MM.1S (cell line): ENCODE data around the gene ZCCHC24.

Experiments
- DNase-seq: peaks from one replicate; pipeline ENCODE4 v3.0.0-alpha.2; 2015
- H2AFZ ChIP-seq: fragments of 300-600 bp; sonication (generic); 2 replicates; pipeline ENCODE4 v1.6.0; 2016; ENCODE audit warnings: antibody characterized with exemption, low read length
- H3F3A ChIP-seq: fragments of 300-600 bp; sonication (generic); 2 replicates; pipeline ENCODE4 v1.6.1; 2016; ENCODE audit warnings: mild to moderate bottlenecking, antibody characterized with exemption, low read length, moderate library complexity, mixed read lengths; ENCODE audit not compliant: insufficient read depth
- H3K27ac ChIP-seq: fragments of 300-600 bp; sonication (generic); 2 replicates; pipeline ENCODE4 v1.5.1; 2016; ENCODE audit warnings: mild to moderate bottlenecking, low read length
- H3K27me3 ChIP-seq: fragments of 300-600 bp; sonication (generic); replicated peaks from 2 replicates; pipeline ENCODE4 v1.6.0; 2016; ENCODE audit warnings: low read length; ENCODE audit not compliant: insufficient read depth
- H3K36me3 ChIP-seq: fragments of 300-600 bp; sonication (generic); replicated peaks from 2 replicates; pipeline ENCODE4 v1.6.1; 2016; ENCODE audit warnings: mild to moderate bottlenecking, low read length, mixed read lengths; ENCODE audit not compliant: insufficient read depth
- H3K4me1 ChIP-seq: fragments of 300-600 bp; sonication (generic); 2 replicates; pipeline ENCODE4 v1.6.1; 2016; ENCODE audit warnings: low read length, mixed read lengths
- H3K4me2 ChIP-seq: fragments of 300-600 bp; sonication (generic); 2 replicates; pipeline ENCODE4 v1.6.0; 2016; ENCODE audit warnings: low read depth, low read length
- H3K4me3 ChIP-seq: fragments of 300-600 bp; sonication (generic); 2 replicates; pipeline ENCODE4 v1.5.1; 2016; ENCODE audit warnings: low read length, mixed read lengths
- H3K79me2 ChIP-seq: fragments of 300-600 bp; sonication (generic); 2 replicates; pipeline ENCODE4 v1.6.1; 2016; ENCODE audit warnings: mixed run types, low read length, mixed read lengths
- H3K9ac ChIP-seq: fragments of 300-600 bp; sonication (generic); 2 replicates; pipeline ENCODE4 v1.6.1; 2016; ENCODE audit warnings: low read length, mixed read lengths
- H3K9me2 ChIP-seq: fragments of 300-600 bp; sonication (generic); replicated peaks from 2 replicates; pipeline ENCODE4 v1.6.1; 2016; ENCODE audit warnings: mild to moderate bottlenecking, low read length, mixed read lengths; ENCODE audit not compliant: insufficient read depth
- H3K9me3 ChIP-seq: fragments of 300-600 bp; sonication (generic); replicated peaks from 2 replicates; pipeline ENCODE4 v1.6.1; 2016; ENCODE audit warnings: mild to moderate bottlenecking, low read length, mixed read lengths; ENCODE audit not compliant: insufficient read depth
- H4K20me1 ChIP-seq: fragments of 300-600 bp; sonication (generic); 2 replicates; pipeline ENCODE4 v1.6.1; 2016; ENCODE audit warnings: mild to moderate bottlenecking, low read length, moderate library complexity, mixed read lengths; ENCODE audit not compliant: insufficient read depth
- CTCF ChIP-seq: fragments of 300-600 bp; sonication (generic); IDR thresholded peaks from 2 replicates; pipeline ENCODE4 v1.5.1; 2016; ENCODE audit warnings: antibody characterized with exemption, low read length, mixed read lengths
- EZH2 ChIP-seq: fragments of 300-600 bp; sonication (generic); optimal IDR thresholded peaks from 2 replicates; pipeline ENCODE3; 2017; ENCODE audit warnings: low read depth, mild to moderate bottlenecking, antibody characterized with exemption, low read length, mixed read lengths
- EZH2phosphoT487 ChIP-seq: fragments of 300-600 bp; sonication (generic); IDR thresholded peaks from 2 replicates; pipeline ENCODE4 v1.6.1; 2018; ENCODE audit warnings: antibody characterized with exemption, low read length

ZCCHC24 gene

GRCh38 chr10:79404231-79404609 is 41.2 kb downstream of the ZCCHC24 start:
- Histone ChIP-seq H3K27me3 (no peaks in the 10 kb centered on the region), H3K79me2 (no peaks in the 10 kb centered on the region), H3K4me3 (no peak overlapping the region), H3K4me1 (peaks cover 10% of the 10 kb centered on the region), H3K36me3 (no peaks in the 10 kb centered on the region), H3K9ac (no peak overlapping the region), H3K9me3 (no peaks in the 10 kb centered on the region), H3K4me2 (no peak overlapping the region), H4K20me1 (no peaks in the 10 kb centered on the region), H3K27ac (no peak overlapping the region), H3K9me2 (no peaks in the 10 kb centered on the region), H3F3A (no peaks in the 10 kb centered on the region), H2AFZ (no peak overlapping the region)
- no peak for DNase-seq
- TF ChIP-seq EZH2, result no peak
- TF ChIP-seq CTCF, result no peak

- Histone ChIP-seq H3K9me2 (no peaks in the 10 kb centered on the region), H4K20me1 (no peaks in the 10 kb centered on the region), H3F3A (no peaks in the 10 kb centered on the region), H3K27me3 (no peaks in the 10 kb centered on the region), H3K36me3 (no peaks in the 10 kb centered on the region), H3K4me2 (no peak overlapping the region), H3K9ac (no peak overlapping the region), H3K9me3 (no peaks in the 10 kb centered on the region), H3K4me1 (peaks cover 10% of the 10 kb centered on the region), H3K4me3 (no peak overlapping the region), H3K27ac (no peak overlapping the region), H3K79me2 (no peaks in the 10 kb centered on the region), H2AFZ (no peak overlapping the region)
- no peak for TF ChIP-seq CTCF
- DNase-seq, result no peak
Measured at GRCh38 chr10:79403441-79404230, 41.8 kb downstream of the ZCCHC24 start.

GRCh38 chr10:79402951-79403350 is 42.5 kb downstream of the ZCCHC24 start:
- Histone ChIP-seq H4K20me1 (no peaks in the 10 kb centered on the region), H3K4me3 (no peak overlapping the region)

More at GRCh38 chr10:79402951-79403350, 42.5 kb downstream of the ZCCHC24 start:
- no peak overlapping the region for H3K4me2 ChIP-seq
- no peaks in the 10 kb centered on the region for H3K9me3 ChIP-seq
- no peaks in the 10 kb centered on the region for H3K79me2 ChIP-seq
- no peak overlapping the region for H3K9ac ChIP-seq
- TF ChIP-seq CTCF, result no peak
- no peak for TF ChIP-seq EZH2
- no peak for TF ChIP-seq EZH2phosphoT487
- H2AFZ ChIP-seq, result no peak overlapping the region
- no peaks in the 10 kb centered on the region for H3K9me2 ChIP-seq
- H3K4me1 ChIP-seq, result peaks cover 10% of the 10 kb centered on the region
- no peak overlapping the region for H3K27ac ChIP-seq
- no peaks in the 10 kb centered on the region for H3F3A ChIP-seq
- no peak for DNase-seq
- H3K36me3 ChIP-seq, result no peaks in the 10 kb centered on the region
- no peaks in the 10 kb centered on the region for H3K27me3 ChIP-seq
